ENCODE measurements around the gene RNF130. TPM values are rescaled to one million over a fixed set of nuclear protein-coding genes. Genes with fewer than 3 reads are reported as not detected.

RNF130 gene
- total and polyA plus RNA-seq, 2 of the 13 experiments (the other 11 are each of a cell fraction or from before 2014, with no cell fraction given) = 28.2 to 28.3 TPM

DNA sequence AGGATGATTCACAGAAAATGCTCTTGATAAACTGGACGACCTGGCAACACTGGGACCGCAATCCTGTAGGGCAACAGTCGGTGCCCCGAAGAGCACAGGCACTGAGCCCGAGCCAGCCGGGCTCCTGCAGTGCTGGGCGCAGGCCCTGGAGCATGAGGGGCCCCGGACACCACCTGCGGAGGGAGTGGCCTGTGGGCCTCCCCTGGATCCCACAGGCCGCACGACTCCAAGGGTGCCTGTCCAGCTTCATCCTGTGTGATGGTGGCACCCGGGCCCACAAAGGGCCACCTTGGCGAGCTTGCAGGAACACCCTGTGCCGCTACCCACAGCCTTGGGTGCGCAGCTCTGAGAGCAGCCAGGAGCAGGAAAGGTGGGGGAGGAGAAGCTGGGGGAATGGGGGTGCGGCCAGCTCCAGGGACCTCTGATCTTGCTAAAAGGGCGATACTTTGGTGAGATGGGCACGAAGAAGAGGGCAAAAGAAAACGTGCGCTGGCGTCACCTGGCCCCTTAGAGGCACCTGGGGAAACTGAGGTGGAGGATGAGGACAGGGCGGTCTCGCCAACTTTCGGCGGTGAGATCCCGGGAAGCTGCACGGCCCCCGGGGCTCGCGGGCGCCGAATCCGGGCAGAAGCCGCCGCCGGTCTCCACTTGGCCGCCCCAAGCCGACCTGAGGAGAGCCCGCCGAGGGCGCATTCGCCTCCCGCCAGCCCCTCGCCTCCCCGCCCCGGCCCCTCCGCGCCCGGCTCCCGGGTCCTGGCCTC, 164.6 kb downstream of the RNF130 start (continued):
- TF ChIP-seq, protein P1, sequence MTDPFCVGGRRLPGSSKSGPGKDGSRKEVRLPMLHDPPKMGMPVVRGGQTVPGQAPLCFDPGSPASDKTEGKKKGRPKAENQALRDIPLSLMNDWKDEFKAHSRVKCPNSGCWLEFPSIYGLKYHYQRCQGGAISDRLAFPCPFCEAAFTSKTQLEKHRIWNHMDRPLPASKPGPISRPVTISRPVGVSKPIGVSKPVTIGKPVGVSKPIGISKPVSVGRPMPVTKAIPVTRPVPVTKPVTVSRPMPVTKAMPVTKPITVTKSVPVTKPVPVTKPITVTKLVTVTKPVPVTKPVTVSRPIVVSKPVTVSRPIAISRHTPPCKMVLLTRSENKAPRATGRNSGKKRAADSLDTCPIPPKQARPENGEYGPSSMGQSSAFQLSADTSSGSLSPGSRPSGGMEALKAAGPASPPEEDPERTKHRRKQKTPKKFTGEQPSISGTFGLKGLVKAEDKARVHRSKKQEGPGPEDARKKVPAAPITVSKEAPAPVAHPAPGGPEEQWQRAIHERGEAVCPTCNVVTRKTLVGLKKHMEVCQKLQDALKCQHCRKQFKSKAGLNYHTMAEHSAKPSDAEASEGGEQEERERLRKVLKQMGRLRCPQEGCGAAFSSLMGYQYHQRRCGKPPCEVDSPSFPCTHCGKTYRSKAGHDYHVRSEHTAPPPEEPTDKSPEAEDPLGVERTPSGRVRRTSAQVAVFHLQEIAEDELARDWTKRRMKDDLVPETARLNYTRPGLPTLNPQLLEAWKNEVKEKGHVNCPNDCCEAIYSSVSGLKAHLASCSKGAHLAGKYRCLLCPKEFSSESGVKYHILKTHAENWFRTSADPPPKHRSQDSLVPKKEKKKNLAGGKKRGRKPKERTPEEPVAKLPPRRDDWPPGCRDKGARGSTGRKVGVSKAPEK (CRISPR knock-in tag; IDR thresholded peaks at IDR 0.05; ENCODE audit: borderline replicate concordance) = no peak
- TF ChIP-seq, protein P2, sequence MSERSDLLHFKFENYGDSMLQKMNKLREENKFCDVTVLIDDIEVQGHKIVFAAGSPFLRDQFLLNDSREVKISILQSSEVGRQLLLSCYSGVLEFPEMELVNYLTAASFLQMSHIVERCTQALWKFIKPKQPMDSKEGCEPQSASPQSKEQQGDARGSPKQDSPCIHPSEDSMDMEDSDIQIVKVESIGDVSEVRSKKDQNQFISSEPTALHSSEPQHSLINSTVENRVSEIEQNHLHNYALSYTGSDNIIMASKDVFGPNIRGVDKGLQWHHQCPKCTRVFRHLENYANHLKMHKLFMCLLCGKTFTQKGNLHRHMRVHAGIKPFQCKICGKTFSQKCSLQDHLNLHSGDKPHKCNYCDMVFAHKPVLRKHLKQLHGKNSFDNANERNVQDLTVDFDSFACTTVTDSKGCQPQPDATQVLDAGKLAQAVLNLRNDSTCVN (CRISPR knock-in tag; IDR thresholded peaks at IDR 0.05; ENCODE audit: borderline replicate concordance) = no peak
- TF ChIP-seq NFYB (CRISPR knock-in tag; IDR thresholded peaks at IDR 0.05) = no peak
- TF ChIP-seq ZBTB7A (CRISPR knock-in tag; IDR thresholded peaks at IDR 0.05) = no peak
- 0 out of 2 replicates have a peak, but pooled peaks have one; percentile 45 for TF ChIP-seq ZFP90 (CRISPR knock-in tag; IDR thresholded peaks at IDR 0.05; ENCODE audit: borderline replicate concordance)
- peak; percentile 39; the same call in 1 of the 2 replicates for TF ChIP-seq GABPB1 (CRISPR knock-in tag; IDR thresholded peaks at IDR 0.05)
- TF ChIP-seq ZNF781 (CRISPR knock-in tag; IDR thresholded peaks at IDR 0.05; ENCODE audit: borderline replicate concordance, not compliant biosample characterization) = no peak
- TF ChIP-seq POLR2AphosphoS5 (IDR thresholded peaks at IDR 0.05; ENCODE audit: low read depth, low read length) = no peak
- TF ChIP-seq XBP1 (CRISPR knock-in tag; IDR thresholded peaks at IDR 0.05) = no peak
- 0 out of 2 replicates have a peak, but pooled peaks have one; percentile 53 for TF ChIP-seq SALL2 (CRISPR knock-in tag; IDR thresholded peaks at IDR 0.05)
- TF ChIP-seq ZNF337 (CRISPR knock-in tag; IDR thresholded peaks at IDR 0.05; ENCODE audit: borderline replicate concordance, low read depth) = no peak
- TF ChIP-seq ZNF772 (CRISPR knock-in tag; IDR thresholded peaks at IDR 0.05) = no peak
- TF ChIP-seq FOXP1 (IDR thresholded peaks at IDR 0.05) = no peak
- TF ChIP-seq FOXP1 (CRISPR knock-in tag; IDR thresholded peaks at IDR 0.05) = no peak
- TF ChIP-seq SSRP1 (CRISPR knock-in tag; IDR thresholded peaks at IDR 0.05) = no peak
- TF ChIP-seq ZNF619 (CRISPR knock-in tag; IDR thresholded peaks at IDR 0.05) = no peak
- TF ChIP-seq, protein P3, sequence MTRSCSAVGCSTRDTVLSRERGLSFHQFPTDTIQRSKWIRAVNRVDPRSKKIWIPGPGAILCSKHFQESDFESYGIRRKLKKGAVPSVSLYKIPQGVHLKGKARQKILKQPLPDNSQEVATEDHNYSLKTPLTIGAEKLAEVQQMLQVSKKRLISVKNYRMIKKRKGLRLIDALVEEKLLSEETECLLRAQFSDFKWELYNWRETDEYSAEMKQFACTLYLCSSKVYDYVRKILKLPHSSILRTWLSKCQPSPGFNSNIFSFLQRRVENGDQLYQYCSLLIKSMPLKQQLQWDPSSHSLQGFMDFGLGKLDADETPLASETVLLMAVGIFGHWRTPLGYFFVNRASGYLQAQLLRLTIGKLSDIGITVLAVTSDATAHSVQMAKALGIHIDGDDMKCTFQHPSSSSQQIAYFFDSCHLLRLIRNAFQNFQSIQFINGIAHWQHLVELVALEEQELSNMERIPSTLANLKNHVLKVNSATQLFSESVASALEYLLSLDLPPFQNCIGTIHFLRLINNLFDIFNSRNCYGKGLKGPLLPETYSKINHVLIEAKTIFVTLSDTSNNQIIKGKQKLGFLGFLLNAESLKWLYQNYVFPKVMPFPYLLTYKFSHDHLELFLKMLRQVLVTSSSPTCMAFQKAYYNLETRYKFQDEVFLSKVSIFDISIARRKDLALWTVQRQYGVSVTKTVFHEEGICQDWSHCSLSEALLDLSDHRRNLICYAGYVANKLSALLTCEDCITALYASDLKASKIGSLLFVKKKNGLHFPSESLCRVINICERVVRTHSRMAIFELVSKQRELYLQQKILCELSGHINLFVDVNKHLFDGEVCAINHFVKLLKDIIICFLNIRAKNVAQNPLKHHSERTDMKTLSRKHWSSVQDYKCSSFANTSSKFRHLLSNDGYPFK (CRISPR knock-in tag; IDR thresholded peaks at IDR 0.05; ENCODE audit: borderline replicate concordance) = no peak
- TF ChIP-seq ZNF160 (CRISPR knock-in tag; IDR thresholded peaks at IDR 0.05) = 0 out of 2 replicates have a peak, but pooled peaks have one; percentile 29
- TF ChIP-seq HIVEP1 (CRISPR knock-in tag; IDR thresholded peaks at IDR 0.05) = 0 out of 2 replicates have a peak, but pooled peaks have one; percentile 57
- TF ChIP-seq ZNF746 (CRISPR knock-in tag; IDR thresholded peaks at IDR 0.05) = no peak
- TF ChIP-seq ZNF589 (CRISPR knock-in tag; conservative IDR thresholded peaks at IDR 0.05) = no peak
- TF ChIP-seq IKZF4 (CRISPR knock-in tag; IDR thresholded peaks at IDR 0.05; ENCODE audit: borderline replicate concordance, low read depth, not compliant biosample characterization) = peak; percentile 51
- no peak for TF ChIP-seq ZNF274 (CRISPR knock-in tag; IDR thresholded peaks at IDR 0.05)
- TF ChIP-seq POGZ (CRISPR knock-in tag; IDR thresholded peaks at IDR 0.05) = 0 out of 2 replicates have a peak, but pooled peaks have one; percentile 21
